Nephron progenitor cell (in vitro differentiated cells): ENCODE data around the gene REXO2.

ENCODE experiments used
- DNase-seq: peaks from one replicate; pipeline ENCODE4 v3.0.0; 2021
- H3K27ac Mint-ChIP-seq: 2 replicates; pipeline ENCODE4 v1.8.0; 2021; ENCODE audit warnings: mild to moderate bottlenecking, moderate library complexity, mixed read lengths
- H3K27me3 Mint-ChIP-seq: 2 replicates; pipeline ENCODE4 v1.8.0; 2021; ENCODE audit warnings: mild to moderate bottlenecking, low read depth, mixed read lengths; ENCODE audit not compliant: poor library complexity
- H3K36me3 Mint-ChIP-seq: 2 replicates; pipeline ENCODE4 v1.8.0; 2021; ENCODE audit warnings: low read depth, mixed read lengths
- H3K4me1 Mint-ChIP-seq: 2 replicates; pipeline ENCODE4 v1.8.0; 2021; ENCODE audit warnings: mixed read lengths
- H3K4me3 Mint-ChIP-seq: 2 replicates; pipeline ENCODE4 v1.8.0; 2021; ENCODE audit warnings: mild to moderate bottlenecking, moderate library complexity, mixed read lengths
- H3K9me3 Mint-ChIP-seq: 2 replicates; pipeline ENCODE4 v1.8.0; 2021; ENCODE audit warnings: mild to moderate bottlenecking, moderate library complexity, mixed read lengths
- TF ChIP-seq, protein P1 (sequence below): fragments of 200-600 bp; sonication (generic); IDR thresholded peaks from 2 replicates; pipeline ENCODE4 v1.5.0; 2021; ENCODE audit warnings: antibody characterized with exemption

REXO2 gene

DNA sequence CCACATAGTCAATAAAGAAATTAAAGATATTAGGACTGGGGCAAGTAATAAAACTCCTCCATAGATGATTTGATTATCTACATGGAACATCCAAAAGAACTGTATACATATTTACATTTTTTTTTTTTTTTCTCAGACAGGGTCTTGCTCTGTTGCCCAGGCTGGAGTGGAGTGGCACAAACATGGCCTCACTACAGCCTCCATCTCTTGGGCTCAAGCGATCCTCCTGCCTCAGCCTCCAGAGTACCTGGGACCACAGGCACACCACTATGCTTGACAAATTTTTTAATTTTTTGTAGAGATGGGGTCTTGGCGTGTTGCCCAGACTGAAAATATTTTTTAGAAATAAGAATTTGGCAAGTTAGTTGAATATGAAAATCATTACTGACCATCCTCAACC, 24.7 kb downstream of the REXO2 start:
- TF ChIP-seq, protein P1, sequence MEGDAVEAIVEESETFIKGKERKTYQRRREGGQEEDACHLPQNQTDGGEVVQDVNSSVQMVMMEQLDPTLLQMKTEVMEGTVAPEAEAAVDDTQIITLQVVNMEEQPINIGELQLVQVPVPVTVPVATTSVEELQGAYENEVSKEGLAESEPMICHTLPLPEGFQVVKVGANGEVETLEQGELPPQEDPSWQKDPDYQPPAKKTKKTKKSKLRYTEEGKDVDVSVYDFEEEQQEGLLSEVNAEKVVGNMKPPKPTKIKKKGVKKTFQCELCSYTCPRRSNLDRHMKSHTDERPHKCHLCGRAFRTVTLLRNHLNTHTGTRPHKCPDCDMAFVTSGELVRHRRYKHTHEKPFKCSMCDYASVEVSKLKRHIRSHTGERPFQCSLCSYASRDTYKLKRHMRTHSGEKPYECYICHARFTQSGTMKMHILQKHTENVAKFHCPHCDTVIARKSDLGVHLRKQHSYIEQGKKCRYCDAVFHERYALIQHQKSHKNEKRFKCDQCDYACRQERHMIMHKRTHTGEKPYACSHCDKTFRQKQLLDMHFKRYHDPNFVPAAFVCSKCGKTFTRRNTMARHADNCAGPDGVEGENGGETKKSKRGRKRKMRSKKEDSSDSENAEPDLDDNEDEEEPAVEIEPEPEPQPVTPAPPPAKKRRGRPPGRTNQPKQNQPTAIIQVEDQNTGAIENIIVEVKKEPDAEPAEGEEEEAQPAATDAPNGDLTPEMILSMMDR = no peak
- no peak overlapping the region for H3K4me3 Mint-ChIP-seq
- no peaks in the 10 kb centered on the region for H3K27me3 Mint-ChIP-seq

DNA sequence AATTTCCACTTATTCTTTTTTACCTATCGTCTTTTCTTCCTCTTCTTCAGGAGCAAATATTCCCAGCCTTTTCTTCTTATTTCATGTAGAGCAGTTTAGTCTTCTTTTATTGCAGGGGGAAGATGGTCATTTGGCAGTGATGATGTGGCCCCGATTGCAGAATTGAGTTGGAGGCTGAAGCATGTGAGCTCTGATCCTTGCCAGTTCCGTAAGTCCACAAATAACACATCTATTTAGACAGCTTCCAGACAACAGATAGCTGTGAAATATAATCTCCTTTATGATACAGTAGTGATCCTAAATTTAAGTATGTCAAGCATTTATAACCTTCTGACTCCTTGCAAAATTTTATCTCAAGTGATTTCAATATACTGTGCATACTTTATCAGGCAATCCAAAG, 27.5 kb downstream of the REXO2 start:
- no peak for DNase-seq
- Mint-ChIP-seq H3K36me3 (peaks cover 31% of the 10 kb centered on the region), H3K27me3 (no peaks in the 10 kb centered on the region), H3K4me3 (no peak overlapping the region), H3K27ac (no peak overlapping the region), H3K9me3 (peaks cover 26% of the 10 kb centered on the region), H3K4me1 (no peaks in the 10 kb centered on the region)
- TF ChIP-seq, protein P1 = no peak

More for the DNA sequence above, 24.7 kb downstream of the REXO2 start:
- no peak for DNase-seq
- Mint-ChIP-seq H3K4me1 (no peaks in the 10 kb centered on the region), H3K36me3 (peaks cover 29% of the 10 kb centered on the region), H3K27ac (no peak overlapping the region), H3K9me3 (peaks cover 15% of the 10 kb centered on the region)

DNA sequence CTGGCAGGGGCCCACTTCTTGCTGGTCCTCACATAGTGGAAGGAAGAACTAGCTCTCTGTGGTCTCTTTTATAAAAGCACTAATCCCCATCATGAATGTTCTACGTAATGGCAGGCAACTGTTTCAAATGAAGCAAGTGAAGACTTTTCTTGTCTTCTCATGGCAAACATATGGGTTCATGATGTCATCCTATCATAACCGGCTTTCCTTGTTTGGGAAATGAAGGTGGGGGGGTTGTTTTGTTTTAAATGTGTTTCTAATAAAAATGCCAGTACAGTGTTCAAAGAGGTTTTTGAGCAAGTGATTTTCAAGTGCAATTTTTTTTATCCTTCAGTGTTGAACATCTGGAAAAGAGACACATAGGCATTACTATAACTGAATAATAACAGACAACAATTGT, 33.4 kb downstream of the REXO2 start:
- Mint-ChIP-seq H3K36me3 (peaks cover 37% of the 10 kb centered on the region), H3K27ac (no peak overlapping the region), H3K4me3 (no peak overlapping the region), H3K27me3 (no peaks in the 10 kb centered on the region), H3K4me1 (peaks cover 20% of the 10 kb centered on the region), H3K9me3 (peaks cover 42% of the 10 kb centered on the region)
- TF ChIP-seq, protein P1 = no peak
- no peak for DNase-seq

DNA sequence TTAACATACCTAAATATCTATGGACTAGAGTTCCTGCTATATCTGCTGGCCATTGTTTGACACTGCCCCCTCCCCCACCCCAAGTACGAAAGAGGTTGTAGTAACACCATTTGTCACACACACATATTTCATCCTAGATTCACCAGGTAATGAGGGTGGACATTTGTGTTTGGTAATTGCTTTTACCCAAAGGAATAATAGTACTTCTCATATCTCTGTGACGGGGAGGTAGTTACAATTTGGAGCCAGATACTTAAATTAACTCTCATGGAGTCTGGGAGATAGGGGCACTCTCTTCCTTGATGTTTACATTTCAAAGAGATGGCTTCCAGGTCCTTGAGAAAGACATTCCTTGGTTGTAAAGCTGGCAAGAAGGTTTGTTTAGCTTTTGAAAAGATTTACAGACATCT, 38.7 kb downstream of the REXO2 start:
- TF ChIP-seq, protein P1 = no peak
- H3K27me3 Mint-ChIP-seq = peaks cover 2% of the 10 kb centered on the region
- peaks cover 25% of the 10 kb centered on the region for H3K36me3 Mint-ChIP-seq
- no peak for DNase-seq
- H3K9me3 Mint-ChIP-seq = peaks cover 30% of the 10 kb centered on the region
- peak overlapping the region; percentile 28 for H3K27ac Mint-ChIP-seq
- peaks cover 31% of the 10 kb centered on the region for H3K4me1 Mint-ChIP-seq
- H3K4me3 Mint-ChIP-seq = peak overlapping the region; percentile 11

DNA sequence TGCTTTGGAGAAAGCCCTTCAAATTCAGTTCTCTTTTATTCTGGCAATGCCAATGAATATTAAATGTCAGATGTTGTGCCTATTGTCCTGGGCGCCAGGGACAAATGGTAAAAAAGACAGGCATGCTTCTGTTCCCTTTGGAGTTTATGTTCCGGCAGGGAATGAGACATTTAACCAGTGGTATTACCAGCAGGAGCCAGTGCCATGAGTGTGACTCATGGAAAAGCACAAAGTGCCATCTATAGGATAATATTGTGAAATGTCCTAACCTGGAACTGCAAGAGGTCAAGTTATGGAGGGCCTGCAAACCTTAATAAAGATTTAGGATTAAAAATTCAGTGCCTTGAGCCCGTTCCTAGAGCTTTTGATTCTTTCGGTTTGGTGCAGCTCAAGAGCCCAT, 39.5 kb downstream of the REXO2 start:
- peaks cover 29% of the 10 kb centered on the region for H3K9me3 Mint-ChIP-seq
- H3K27me3 Mint-ChIP-seq = peaks cover 2% of the 10 kb centered on the region
- H3K27ac Mint-ChIP-seq = peak overlapping the region; percentile 36
- DNase-seq = no peak
- H3K36me3 Mint-ChIP-seq = peaks cover 24% of the 10 kb centered on the region
- no peak overlapping the region for H3K4me3 Mint-ChIP-seq
- H3K4me1 Mint-ChIP-seq = peaks cover 30% of the 10 kb centered on the region
- TF ChIP-seq, protein P1 = no peak

DNA sequence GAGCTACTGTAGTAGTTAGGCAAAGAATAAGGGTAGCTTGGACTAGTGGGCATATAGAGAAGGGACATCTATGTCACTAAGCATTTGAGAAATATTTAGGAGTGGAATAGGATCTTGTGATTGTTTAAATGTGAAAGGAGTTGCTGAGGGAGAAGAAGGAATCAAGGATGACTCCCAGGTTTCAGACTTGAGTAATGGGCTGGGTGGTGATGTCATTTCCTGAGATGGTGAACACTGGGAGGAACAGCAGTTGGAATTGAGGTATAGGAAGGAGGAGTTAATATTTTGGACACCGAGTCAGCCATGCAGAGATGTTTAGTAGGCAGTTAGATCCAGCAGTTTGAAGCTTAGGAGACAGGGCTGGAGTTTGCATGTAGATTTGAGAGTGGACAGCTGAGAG, 40.1 kb downstream of the REXO2 start:
- H3K9me3 Mint-ChIP-seq = peaks cover 23% of the 10 kb centered on the region
- peak overlapping the region; percentile 25 for H3K27ac Mint-ChIP-seq
- peaks cover 2% of the 10 kb centered on the region for H3K27me3 Mint-ChIP-seq
- no peak for DNase-seq
- H3K4me1 Mint-ChIP-seq = peaks cover 24% of the 10 kb centered on the region
- no peak overlapping the region for H3K4me3 Mint-ChIP-seq
- peaks cover 18% of the 10 kb centered on the region for H3K36me3 Mint-ChIP-seq
- TF ChIP-seq, protein P1 = no peak
